NCI-H774 (cell line): ENCODE measurements around the gene COG8.

Experiments used
- DNase-seq: peaks from one replicate; lab custom pipeline; 2025; lab: John Stamatoyannopoulos, UW

Gene COG8

GRCh38 chr16:69286941-69287713 lies 52.2 kb downstream of the COG8 start:
- DNase-seq, result peak; percentile 5

DNA sequence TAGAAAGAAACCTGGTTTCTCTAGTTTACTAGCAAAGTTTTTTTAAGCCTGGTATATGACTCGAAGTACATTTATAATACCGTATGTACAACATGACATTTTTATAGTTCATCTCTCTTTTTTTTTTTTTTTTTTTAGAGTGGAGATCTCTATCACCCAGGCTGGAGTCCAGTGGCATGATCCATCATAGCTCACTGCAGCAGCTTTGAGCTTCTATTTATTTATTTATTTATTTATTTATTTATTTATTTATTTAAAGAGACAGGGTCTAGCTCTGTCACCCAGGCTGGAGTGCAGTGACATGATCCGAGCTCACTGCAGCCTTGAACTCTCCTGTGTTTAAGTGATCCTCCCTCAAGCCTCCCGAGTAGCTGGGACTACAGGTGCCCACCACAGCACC lies 54.1 kb downstream of the COG8 start:
- DNase-seq, result no peak

DNA sequence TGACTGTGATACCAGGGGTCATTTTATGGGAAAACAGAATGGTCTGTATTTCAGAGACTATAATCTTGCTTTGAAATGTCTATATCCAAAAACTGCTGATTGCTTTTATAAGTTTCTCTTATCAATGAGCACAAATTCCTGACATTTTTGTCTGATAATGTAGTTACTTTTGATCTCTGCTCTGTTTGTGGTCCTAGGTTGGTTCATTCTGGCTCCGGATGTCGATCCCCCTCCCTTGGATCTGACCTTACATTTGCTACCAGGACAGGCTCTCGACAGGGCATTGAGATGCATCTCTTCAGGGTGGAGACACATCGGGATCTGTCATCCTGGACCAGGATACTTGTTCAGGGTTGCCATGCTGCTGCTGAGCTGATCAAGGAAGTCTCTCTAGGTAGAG lies 55.5 kb downstream of the COG8 start:
- DNase-seq, result no peak

GRCh38 chr16:69277413-69277812 lies 62.0 kb downstream of the COG8 start:
- DNase-seq, result no peak
